ENCODE measurements around the gene NTN4. TPM values are rescaled to one million over a fixed set of nuclear protein-coding genes. Genes with fewer than 3 reads are reported as not detected.

NTN4 gene
- total and polyA plus RNA-seq, 2 experiments from 2014 or later, result 35.2 to 63.7 TPM

DNA sequence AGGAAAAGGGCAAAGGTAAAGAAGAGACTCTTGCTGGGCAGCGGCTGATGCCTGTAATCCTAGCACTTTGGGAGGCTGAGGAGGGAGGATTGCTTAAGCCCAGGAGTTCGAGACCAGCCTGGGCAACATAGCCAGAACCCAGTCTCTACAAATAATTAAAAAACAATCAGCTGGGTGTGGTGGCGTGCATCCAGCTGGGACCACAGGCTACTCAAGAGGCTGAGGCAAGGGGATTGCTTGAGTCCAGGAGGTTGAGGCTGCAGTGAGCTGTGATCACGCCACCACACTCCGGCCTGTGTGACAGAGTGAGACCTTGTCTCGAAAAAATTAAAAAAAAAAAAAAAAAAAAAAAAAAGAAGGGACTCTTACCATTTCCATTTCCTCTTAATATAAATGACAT lies 138.9 kb downstream of the NTN4 start:
- no peak overlapping the region for H3K27ac ChIP-seq
- WGBS, 2 experiments (ENCODE audit: low coverage in 1 of 2, low lambda C conversion rate in 2 of 2, missing lambda C conversion rate in 2 of 2), result 88 to 93% methylated on average over 5 to 6 of the region's 6 CpGs
- no peak overlapping the region for H3K4me2 ChIP-seq (ENCODE audit: unreplicated experiment)
- no peak overlapping the region for H2AFZ ChIP-seq
- in situ Hi-C loops (cut with MboI), result no loop called here
- peaks cover 40% of the 10 kb centered on the region for H3K4me1 ChIP-seq (ENCODE audit: insufficient read depth)
- no peak for DNase-seq
- no peaks in the 10 kb centered on the region for H3K9me3 ChIP-seq (ENCODE audit: low read depth)
- peaks cover 26% of the 10 kb centered on the region for H3F3A ChIP-seq (ENCODE audit: insufficient read depth)
- no peak overlapping the region for H3K4me3 ChIP-seq
- H4K20me1 ChIP-seq (ENCODE audit: insufficient read depth), result no peaks in the 10 kb centered on the region
- H3K9me2 ChIP-seq (ENCODE audit: insufficient read depth), result no peaks in the 10 kb centered on the region
- TF ChIP-seq EZH2 (IDR thresholded peaks at IDR 0.05; ENCODE audit: insufficient read depth, poor library complexity, severe bottlenecking) (no peak), EZH2phosphoT487 (IDR thresholded peaks at IDR 0.05; ENCODE audit: insufficient read depth, low read depth) (no peak)
- no peak overlapping the region for H3K9ac ChIP-seq
- H3K27me3 ChIP-seq (replicated peaks; ENCODE audit: insufficient read depth), result no peaks in the 10 kb centered on the region
- no peaks in the 10 kb centered on the region for H3K36me3 ChIP-seq (ENCODE audit: low read depth)
- H3K79me2 ChIP-seq (ENCODE audit: insufficient read depth), result no peaks in the 10 kb centered on the region

DNA sequence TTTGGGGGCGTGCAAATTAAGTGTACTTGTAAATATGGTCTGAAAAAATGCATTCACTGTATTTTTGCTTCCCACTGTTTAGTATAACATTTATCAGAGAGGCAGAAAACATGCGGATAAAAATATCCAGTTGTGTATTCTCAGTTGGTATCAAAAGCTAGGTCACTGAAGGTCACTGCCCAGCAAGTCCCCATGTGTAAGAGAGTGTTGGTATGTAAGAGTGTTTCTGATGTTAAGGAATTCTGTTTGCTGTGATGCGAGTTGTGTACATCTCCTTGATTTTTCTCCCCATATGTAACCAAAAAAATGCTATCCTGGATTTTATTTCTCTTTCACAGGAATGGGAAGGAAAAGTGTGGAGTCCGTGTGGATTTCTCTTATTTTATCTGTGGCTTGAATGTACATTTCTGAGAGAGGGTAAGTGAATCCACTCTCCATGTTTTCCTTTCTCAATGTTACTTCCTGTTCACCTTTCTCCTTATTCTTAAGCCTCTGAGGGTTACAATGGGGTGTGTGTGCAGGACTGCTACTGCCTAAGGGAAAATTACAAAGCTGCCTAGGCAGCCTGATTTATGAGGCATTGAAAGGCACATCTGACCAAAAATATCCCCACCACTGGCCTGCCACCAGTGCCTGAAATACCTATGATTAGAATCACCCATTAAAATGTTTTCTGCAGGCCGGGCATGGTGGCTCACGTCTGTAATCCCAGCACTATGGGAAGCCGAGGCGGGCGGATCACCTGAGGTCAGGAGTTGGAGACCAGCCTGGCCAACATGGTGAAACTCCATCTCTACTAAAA lies 141.4 kb downstream of the NTN4 start:
- Histone ChIP-seq H4K20me1 (ENCODE audit: insufficient read depth) (no peaks in the 10 kb centered on the region), H3K4me2 (ENCODE audit: unreplicated experiment) (no peak overlapping the region), H3F3A (ENCODE audit: insufficient read depth) (peaks cover 32% of the 10 kb centered on the region), H3K9me2 (ENCODE audit: insufficient read depth) (no peaks in the 10 kb centered on the region), H3K4me1 (ENCODE audit: insufficient read depth) (peaks cover 46% of the 10 kb centered on the region), H3K79me2 (ENCODE audit: insufficient read depth) (no peaks in the 10 kb centered on the region), H2AFZ (no peak overlapping the region), H3K27me3 (replicated peaks; ENCODE audit: insufficient read depth) (no peaks in the 10 kb centered on the region), H3K9ac (no peak overlapping the region), H3K27ac (peak overlapping the region; percentile 33; the same call in 1 of the 2 replicates), H3K9me3 (ENCODE audit: low read depth) (no peaks in the 10 kb centered on the region), H3K36me3 (ENCODE audit: low read depth) (no peaks in the 10 kb centered on the region), H3K4me3 (no peak overlapping the region)
- TF ChIP-seq EZH2 (IDR thresholded peaks at IDR 0.05; ENCODE audit: insufficient read depth, poor library complexity, severe bottlenecking) (no peak), EZH2phosphoT487 (IDR thresholded peaks at IDR 0.05; ENCODE audit: insufficient read depth, low read depth) (no peak)
- peak; percentile 75 for DNase-seq
- WGBS, 2 experiments (ENCODE audit: low coverage in 1 of 2, low lambda C conversion rate in 2 of 2, missing lambda C conversion rate in 2 of 2), result 66 to 71% methylated on average over 9 of the region's 9 CpGs
- in situ Hi-C loops (cut with MboI), result no loop called here

DNA sequence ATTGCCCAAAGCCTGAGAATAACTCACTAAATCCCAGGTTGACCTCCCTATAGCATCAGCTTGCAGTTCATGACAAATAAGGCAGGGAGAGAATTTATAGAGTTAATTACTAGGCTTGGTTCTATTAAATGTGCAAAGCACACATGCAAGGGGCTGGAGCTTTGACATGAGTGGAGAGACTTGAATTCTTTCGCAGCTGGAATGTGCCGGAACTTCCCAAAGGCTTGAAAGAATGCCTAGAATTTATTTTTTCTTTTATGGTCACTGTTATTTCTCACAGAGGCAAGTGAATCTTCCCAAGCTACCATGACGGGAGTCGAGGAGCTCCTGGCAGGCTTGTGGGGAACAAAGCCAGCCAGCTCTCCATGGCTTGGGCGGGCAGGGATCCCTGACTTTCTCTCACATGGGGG lies 143.8 kb downstream of the NTN4 start:
- H3K4me1 ChIP-seq (ENCODE audit: insufficient read depth), result peaks cover 33% of the 10 kb centered on the region
- WGBS, 2 experiments (ENCODE audit: low coverage in 1 of 2, low lambda C conversion rate in 2 of 2, missing lambda C conversion rate in 2 of 2), result 4 to 5% methylated on average over 5 of the region's 5 CpGs
- peak overlapping the region; percentile 62 for H3K27ac ChIP-seq
- H3K4me2 ChIP-seq (ENCODE audit: unreplicated experiment), result peak overlapping the region; percentile 17
- peak; percentile 70 for DNase-seq
- peaks cover 16% of the 10 kb centered on the region for H3F3A ChIP-seq (ENCODE audit: insufficient read depth)
- no peaks in the 10 kb centered on the region for H3K9me3 ChIP-seq (ENCODE audit: low read depth)
- no peak for TF ChIP-seq EZH2phosphoT487 (IDR thresholded peaks at IDR 0.05; ENCODE audit: insufficient read depth, low read depth)
- no peak for TF ChIP-seq EZH2 (IDR thresholded peaks at IDR 0.05; ENCODE audit: insufficient read depth, poor library complexity, severe bottlenecking)
- peak overlapping the region; percentile 62 for H2AFZ ChIP-seq
- 0 out of 2 replicates have a peak overlapping the region, but pooled peaks have one; percentile 15 for H3K9ac ChIP-seq
- no peaks in the 10 kb centered on the region for H4K20me1 ChIP-seq (ENCODE audit: insufficient read depth)
- no peaks in the 10 kb centered on the region for H3K27me3 ChIP-seq (replicated peaks; ENCODE audit: insufficient read depth)
- H3K4me3 ChIP-seq, result peak overlapping the region; percentile 10; the same call in 1 of the 2 replicates
- in situ Hi-C loops (cut with MboI), result no loop called here
- no peaks in the 10 kb centered on the region for H3K79me2 ChIP-seq (ENCODE audit: insufficient read depth)
- no peaks in the 10 kb centered on the region for H3K36me3 ChIP-seq (ENCODE audit: low read depth)
- no peaks in the 10 kb centered on the region for H3K9me2 ChIP-seq (ENCODE audit: insufficient read depth)

DNA sequence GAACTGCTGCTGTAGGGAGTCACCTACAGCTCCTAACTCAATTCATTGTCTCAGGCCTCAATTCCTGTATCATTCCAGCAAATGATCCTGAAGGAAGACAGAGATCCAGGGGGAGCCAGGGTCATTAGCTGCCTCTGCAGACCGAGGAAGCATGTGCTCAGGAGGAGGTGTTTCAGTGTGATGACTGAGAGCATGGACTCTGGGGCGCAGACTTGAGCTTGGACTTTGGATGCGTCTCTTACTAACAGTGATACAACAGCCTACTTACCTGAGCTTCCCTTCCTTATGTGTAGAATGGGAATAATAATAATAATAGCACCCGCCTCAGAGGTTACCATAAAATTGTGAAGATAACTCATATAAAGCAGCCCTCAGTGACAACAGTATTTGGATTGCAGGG lies 147.3 kb downstream of the NTN4 start:
- TF ChIP-seq EZH2 (IDR thresholded peaks at IDR 0.05; ENCODE audit: insufficient read depth, poor library complexity, severe bottlenecking) (no peak), EZH2phosphoT487 (IDR thresholded peaks at IDR 0.05; ENCODE audit: insufficient read depth, low read depth) (no peak)
- H3K79me2 ChIP-seq (ENCODE audit: insufficient read depth), result no peaks in the 10 kb centered on the region
- H3K36me3 ChIP-seq (ENCODE audit: low read depth), result no peaks in the 10 kb centered on the region
- 81 to 82% methylated on average over 4 of the region's 4 CpGs for WGBS, 2 experiments (ENCODE audit: low coverage in 1 of 2, low lambda C conversion rate in 2 of 2, missing lambda C conversion rate in 2 of 2)
- H3K4me2 ChIP-seq (ENCODE audit: unreplicated experiment), result no peak overlapping the region
- H3F3A ChIP-seq (ENCODE audit: insufficient read depth), result peaks cover 16% of the 10 kb centered on the region
- in situ Hi-C loops (cut with MboI), result no loop called here
- no peak overlapping the region for H3K9ac ChIP-seq
- no peak for DNase-seq
- no peak overlapping the region for H3K27ac ChIP-seq
- H4K20me1 ChIP-seq (ENCODE audit: insufficient read depth), result no peaks in the 10 kb centered on the region
- no peaks in the 10 kb centered on the region for H3K27me3 ChIP-seq (replicated peaks; ENCODE audit: insufficient read depth)
- H2AFZ ChIP-seq, result no peak overlapping the region
- H3K4me3 ChIP-seq, result no peak overlapping the region
- H3K4me1 ChIP-seq (ENCODE audit: insufficient read depth), result peaks cover 14% of the 10 kb centered on the region
- H3K9me3 ChIP-seq (ENCODE audit: low read depth), result no peaks in the 10 kb centered on the region
- H3K9me2 ChIP-seq (ENCODE audit: insufficient read depth), result no peaks in the 10 kb centered on the region
